Heart left ventricle (tissue), 16 donors: ENCODE results near the gene SLC44A5. TPM values are rescaled to one million over a fixed set of nuclear protein-coding genes. Genes with fewer than 3 reads are reported as not detected.

Experiments used
- ATAC-seq, 4 donors: fragments of 200-7000 bp; cut with Tn5 transposase; one replicate each; pipeline ENCODE4 v1.9.1; 2020 to 2022; ENCODE audit warnings: moderate library complexity in 4 of 4, mild to moderate bottlenecking in 3 of 4, moderate number of reproducible peaks in 1 of 4
- DNase-seq, 5 donors: peaks; one replicate each; pipeline ENCODE4 v3.0.0-alpha.2; 2020
- H3K27ac ChIP-seq, 12 donors: fragments of 200-600 bp; sonication (generic) in 4 of 12; one replicate each; pipeline versions ENCODE4 v1.5.0 to v1.8.0; 2016 to 2022; ENCODE audit warnings: mild to moderate bottlenecking in 2 of 12
- H3K27me3 ChIP-seq, 9 donors: fragments of 200-600 bp; sonication (generic) in 2 of 9; one replicate each; pipeline versions ENCODE4 v1.5.1 to v1.8.0; 2016 to 2022; ENCODE audit warnings: mild to moderate bottlenecking in 3 of 9
- H3K36me3 ChIP-seq, 9 donors: fragments of 200-600 bp; sonication (generic) in 2 of 9; one replicate each; pipeline versions ENCODE4 v1.5.0 to v1.8.0; 2018 to 2022; ENCODE audit warnings: mild to moderate bottlenecking in 2 of 9
- H3K4me1 ChIP-seq, 12 donors: fragments of 200-600 bp; sonication (generic) in 4 of 12; one replicate each; pipeline versions ENCODE4 v1.5.0 to v1.8.0; 2016 to 2022; ENCODE audit warnings: mild to moderate bottlenecking in 3 of 12
- H3K4me3 ChIP-seq, 12 donors: fragments of 200-600 bp; sonication (generic) in 4 of 12; one replicate each; pipeline versions ENCODE4 v1.5.0 to v1.8.0; 2017 to 2022; ENCODE audit warnings: mild to moderate bottlenecking in 9 of 12, moderate library complexity in 4 of 12
- H3K9me3 ChIP-seq, 12 donors: fragments of 200-600 bp; sonication (generic) in 4 of 12; one replicate each; pipeline versions ENCODE4 v1.5.0 to v1.8.0; 2016 to 2022; ENCODE audit warnings: mild to moderate bottlenecking in 1 of 12
- POLR2A ChIP-seq, 2 donors: fragments of 450-650 bp; IDR thresholded peaks; one replicate each; pipeline ENCODE4 v1.6.1; 2017; ENCODE audit warnings: antibody characterized with exemption in 2 of 2, mild to moderate bottlenecking in 2 of 2, moderate library complexity in 2 of 2
- WGBS, 4 donors: extraction: QIAGEN DNeasy Blood & Tissue Kit in 2 of 4; methylation state at CpG; one replicate each; pipeline versions ENCODE4 v1.1.5 to v1.1.7; 2013 to 2018; 5-methylcytosine and 5-hydroxymethylcytosine counted together
- intact Hi-C, 10 donors: fragments of 100-400 bp; cut with DNase I; formaldehyde crosslinking; loops; one replicate each; pipeline versions ENCODE4 v1.11.1 to v1.14.2; 2022
- polyA plus RNA-seq, 2 donors: library from polyadenylated mRNA; stranded (reverse); fragments of 200-250 nt; gene quantifications; one replicate each; pipeline ENCODE4 v1.2.3, GENCODE V29; 2013
- total RNA-seq, 9 donors: library from RNA; depleted of rRNA in 2 of 9; stranded (reverse); fragments of >200 nt in 2 of 9; fragmentation: NEBNext Ultra II Directional in 3 of 9; extraction: Animal tissue kit (Norgen Biotek cat#: 25700) in 3 of 9; gene quantifications; one replicate each; pipeline versions ENCODE4 v1.1.0 to v1.2.4, GENCODE V29; 2016 to 2023
- TF ChIP-seq, protein P1 (sequence below), 12 donors: fragments of 200-600 bp; sonication (generic) in 4 of 12; IDR thresholded peaks; one replicate each; pipeline versions ENCODE4 v1.5.0 to v1.8.0; 2018 to 2022; ENCODE audit warnings: antibody characterized with exemption in 12 of 12, mild to moderate bottlenecking in 5 of 12
- donor health status: ischemic (EF 13 %, LVEDD 7.1; RV severe dilation, severe dysfunction).
- donor health status: healthy with polysubstance abuse.
- donor health status: DM: no; HTN: yes; CAD: no.
- donor health status: DM: no; HTN: no; CAD: no.
- donor health status: ischemic (EF 25% LVEDD 6.9; RV normal size, moderate dysfunction).
- donor health status: ischemic (EF 25% LVEDD 5.7; RV mildly dilated, moderate dysfunction).
- donor health status: healthy.
- donor health status: DM: yes; HTN: yes; CAD: no.
- donor health status: ischemic (EF 35%, LVEDD 5.7; RV mildly dilated, moderate dysfunction).
- donor health status: nonischemic (EF 11% LVEDD 7.7; RV severe dilation, severe dysfunction).
- donor health status: DM: yes; HTN: yes; CAD: no.
- donor health status: PGD.
- donor health status: ischemic (EF 29% LVEDD 5.4; RV normal size, mild dysfunction).
- donor health status: nonischemic (EF 23%, LVEDD 6.1; RV moderate dilation, normal function).

The SLC44A5 gene
- total and polyA plus RNA-seq, 11 donors: 0.07 to 7.5 (median 1.8) TPM; not detected in 1

- intact Hi-C loops: no loop called here
- ATAC-seq: no peak
- H3K36me3 ChIP-seq: no peaks in the 10 kb centered on the region
- H3K9me3 ChIP-seq: no peaks in the 10 kb centered on the region
- H3K4me3 ChIP-seq: no peak overlapping the region
- no peak overlapping the region for H3K27ac ChIP-seq
- no peak for DNase-seq
- TF ChIP-seq, protein P1, sequence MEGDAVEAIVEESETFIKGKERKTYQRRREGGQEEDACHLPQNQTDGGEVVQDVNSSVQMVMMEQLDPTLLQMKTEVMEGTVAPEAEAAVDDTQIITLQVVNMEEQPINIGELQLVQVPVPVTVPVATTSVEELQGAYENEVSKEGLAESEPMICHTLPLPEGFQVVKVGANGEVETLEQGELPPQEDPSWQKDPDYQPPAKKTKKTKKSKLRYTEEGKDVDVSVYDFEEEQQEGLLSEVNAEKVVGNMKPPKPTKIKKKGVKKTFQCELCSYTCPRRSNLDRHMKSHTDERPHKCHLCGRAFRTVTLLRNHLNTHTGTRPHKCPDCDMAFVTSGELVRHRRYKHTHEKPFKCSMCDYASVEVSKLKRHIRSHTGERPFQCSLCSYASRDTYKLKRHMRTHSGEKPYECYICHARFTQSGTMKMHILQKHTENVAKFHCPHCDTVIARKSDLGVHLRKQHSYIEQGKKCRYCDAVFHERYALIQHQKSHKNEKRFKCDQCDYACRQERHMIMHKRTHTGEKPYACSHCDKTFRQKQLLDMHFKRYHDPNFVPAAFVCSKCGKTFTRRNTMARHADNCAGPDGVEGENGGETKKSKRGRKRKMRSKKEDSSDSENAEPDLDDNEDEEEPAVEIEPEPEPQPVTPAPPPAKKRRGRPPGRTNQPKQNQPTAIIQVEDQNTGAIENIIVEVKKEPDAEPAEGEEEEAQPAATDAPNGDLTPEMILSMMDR (IDR thresholded peaks at IDR 0.05): no peak
- no peak for TF ChIP-seq POLR2A (IDR thresholded peaks at IDR 0.05)
- WGBS, 4 donors: 48 to 60% (median 54%) methylated on average over 2 of the region's 2 CpGs
- H3K27me3 ChIP-seq: no peaks in the 10 kb centered on the region
- H3K4me1 ChIP-seq: no peaks in the 10 kb centered on the region
Measured at GRCh38 chr1:75533085-75533484, 77.8 kb downstream of the SLC44A5 start.

- Histone ChIP-seq H3K4me3 (no peak overlapping the region), H3K9me3 (no peaks in the 10 kb centered on the region), H3K27me3 (no peaks in the 10 kb centered on the region), H3K27ac (no peak overlapping the region), H3K4me1 (no peaks in the 10 kb centered on the region), H3K36me3 (no peaks in the 10 kb centered on the region)
- ATAC-seq: no peak
- WGBS, 4 donors: 63 to 79% (median 69%) methylated on average over 2 of the region's 2 CpGs
- TF ChIP-seq POLR2A (IDR thresholded peaks at IDR 0.05): no peak
- TF ChIP-seq, protein P1 (IDR thresholded peaks at IDR 0.05): no peak
- no peak for DNase-seq
- intact Hi-C loops: no loop called here
Measured at GRCh38 chr1:75531570-75531969, 79.3 kb downstream of the SLC44A5 start.

- no peak for DNase-seq
- no peaks in the 10 kb centered on the region for H3K27me3 ChIP-seq
- H3K36me3 ChIP-seq: no peaks in the 10 kb centered on the region
- no peak overlapping the region for H3K27ac ChIP-seq
- H3K4me1 ChIP-seq: no peaks in the 10 kb centered on the region
- no peaks in the 10 kb centered on the region for H3K9me3 ChIP-seq
- TF ChIP-seq, protein P1 (IDR thresholded peaks at IDR 0.05): no peak
- intact Hi-C loops: no loop called here
- no peak for ATAC-seq
- H3K4me3 ChIP-seq: no peak overlapping the region
Measured at GRCh38 chr1:75529488-75529887, 81.4 kb downstream of the SLC44A5 start.

GRCh38 chr1:75528001-75528400 lies 82.9 kb downstream of the SLC44A5 start:
- Histone ChIP-seq H3K36me3 (no peaks in the 10 kb centered on the region), H3K27ac (no peak overlapping the region), H3K4me1 (no peaks in the 10 kb centered on the region), H3K27me3 (no peaks in the 10 kb centered on the region), H3K4me3 (no peak overlapping the region), H3K9me3 (no peaks in the 10 kb centered on the region)
- DNase-seq (no peak), ATAC-seq (no peak)
- TF ChIP-seq, protein P1 (IDR thresholded peaks at IDR 0.05): no peak
- TF ChIP-seq POLR2A (IDR thresholded peaks at IDR 0.05): no peak
- intact Hi-C loops: no loop called here
